Sigmoid colon (tissue), 3 donors: Measurements from ENCODE around the gene MED25.

Experiments
- POLR2A ChIP-seq, 2 donors: fragments of 450-650 bp; IDR thresholded peaks; one replicate each; pipeline ENCODE4 v1.6.1; 2016; ENCODE audit warnings: antibody characterized with exemption in 2 of 2, mild to moderate bottlenecking in 2 of 2, moderate library complexity in 2 of 2
- TF ChIP-seq, protein P1 (sequence below), 4 experiments: fragments of 450-650 bp in 3 of 4; fragments of 200-600 bp in 1 of 4; IDR thresholded peaks; one replicate each; pipeline ENCODE4 v1.5.1; 2016 to 2019; ENCODE audit warnings: antibody characterized with exemption in 4 of 4, mild to moderate bottlenecking in 3 of 4, moderate library complexity in 2 of 4

- TF ChIP-seq, protein P1, sequence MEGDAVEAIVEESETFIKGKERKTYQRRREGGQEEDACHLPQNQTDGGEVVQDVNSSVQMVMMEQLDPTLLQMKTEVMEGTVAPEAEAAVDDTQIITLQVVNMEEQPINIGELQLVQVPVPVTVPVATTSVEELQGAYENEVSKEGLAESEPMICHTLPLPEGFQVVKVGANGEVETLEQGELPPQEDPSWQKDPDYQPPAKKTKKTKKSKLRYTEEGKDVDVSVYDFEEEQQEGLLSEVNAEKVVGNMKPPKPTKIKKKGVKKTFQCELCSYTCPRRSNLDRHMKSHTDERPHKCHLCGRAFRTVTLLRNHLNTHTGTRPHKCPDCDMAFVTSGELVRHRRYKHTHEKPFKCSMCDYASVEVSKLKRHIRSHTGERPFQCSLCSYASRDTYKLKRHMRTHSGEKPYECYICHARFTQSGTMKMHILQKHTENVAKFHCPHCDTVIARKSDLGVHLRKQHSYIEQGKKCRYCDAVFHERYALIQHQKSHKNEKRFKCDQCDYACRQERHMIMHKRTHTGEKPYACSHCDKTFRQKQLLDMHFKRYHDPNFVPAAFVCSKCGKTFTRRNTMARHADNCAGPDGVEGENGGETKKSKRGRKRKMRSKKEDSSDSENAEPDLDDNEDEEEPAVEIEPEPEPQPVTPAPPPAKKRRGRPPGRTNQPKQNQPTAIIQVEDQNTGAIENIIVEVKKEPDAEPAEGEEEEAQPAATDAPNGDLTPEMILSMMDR (IDR thresholded peaks at IDR 0.05) = no peak
- no peak for TF ChIP-seq POLR2A (IDR thresholded peaks at IDR 0.05)
These were observed 10.8 kb upstream of the MED25 start for GRCh38 chr19:49807058-49807903.
